Fibroblast of skin of left quadriceps (primary cell): ENCODE results near the gene ZSCAN5C.
"Not testable (repeated sequence)": the region's sequence is repeated elsewhere in the genome, so short reads cannot be mapped to it uniquely, and the experiment has no call there.

ENCODE experiments used
- DNase-seq, 2 experiments: peaks; one replicate each; pipeline ENCODE4 v3.0.0-alpha.2; 2013; ENCODE audit warnings: low read depth in 2 of 2

ZSCAN5C gene

GRCh38 chr19:56193981-56194640 is 8.0 kb upstream of the ZSCAN5C start:
- DNase-seq: no peak

- not testable (repeated sequence) for DNase-seq
These were observed 4.4 kb upstream of the ZSCAN5C start, which contains the start of gene ZSCAN5B for GRCh38 chr19:56197646-56198045. TSS of gene ZSCAN5B (minus strand) at chr19:56197783. CDS start at chr19:56193052, 4,731 bp downstream.

GRCh38 chr19:56199687-56200086 is 2.4 kb upstream of the ZSCAN5C start:
- DNase-seq: no peak

- DNase-seq: not testable (repeated sequence)
These were observed 5.5 kb downstream of the ZSCAN5C start for GRCh38 chr19:56207581-56207980.

GRCh38 chr19:56209091-56209490 is 7.0 kb downstream of the ZSCAN5C start:
- DNase-seq: no peak

- not testable (repeated sequence) for DNase-seq
These were observed 8.0 kb downstream of the ZSCAN5C start for GRCh38 chr19:56210036-56210435.

- no peak for DNase-seq
These were observed 9.6 kb downstream of the ZSCAN5C start for GRCh38 chr19:56211718-56212117.

- no peak for DNase-seq
These were observed 15.2 kb downstream of the ZSCAN5C start for GRCh38 chr19:56217039-56217949.

- DNase-seq: no peak
These were observed 16.9 kb downstream of the ZSCAN5C start for GRCh38 chr19:56218961-56219360.

- DNase-seq: not testable (repeated sequence)
These were observed 19.4 kb downstream of the ZSCAN5C start for GRCh38 chr19:56221442-56221841.

- DNase-seq: no peak
These were observed 19.8 kb downstream of the ZSCAN5C start for GRCh38 chr19:56221851-56222250.

GRCh38 chr19:56222901-56223300 is 20.8 kb downstream of the ZSCAN5C start:
- DNase-seq: no peak

- DNase-seq: no peak
These were observed 21.4 kb downstream of the ZSCAN5C start for GRCh38 chr19:56223481-56223880.

- DNase-seq: peak in 1 of 2 experiments; percentile 3
These were observed 43.2 kb downstream of the ZSCAN5C start for GRCh38 chr19:56245121-56245740.

- DNase-seq: not testable (repeated sequence)
These were observed 43.7 kb downstream of the ZSCAN5C start for GRCh38 chr19:56245764-56246163.

GRCh38 chr19:56248736-56249338 is 46.8 kb downstream of the ZSCAN5C start:
- not testable (repeated sequence) for DNase-seq

GRCh38 chr19:56252699-56253422 is 50.8 kb downstream of the ZSCAN5C start:
- peak; percentile 35 to 36 for DNase-seq

- peak; percentile 17 to 30 for DNase-seq
These were observed 51.7 kb downstream of the ZSCAN5C start for GRCh38 chr19:56253737-56254136.

- DNase-seq: no peak
These were observed 56.2 kb downstream of the ZSCAN5C start for GRCh38 chr19:56258272-56258671.
